Liver (tissue), 9 donors: ENCODE measurements around the gene TSPAN13. TPM values are rescaled to one million over a fixed set of nuclear protein-coding genes. Genes with fewer than 3 reads are reported as not detected.

Experiments
- DNase-seq: peaks from one replicate; pipeline ENCODE4 v3.0.0-alpha.2; 2017; ENCODE audit warnings: low spot score
- H3K27ac ChIP-seq, 2 donors: one replicate each; pipeline ENCODE4 v1.7.0; 2013; ENCODE audit warnings: inconsistent platforms in 2 of 2, low read length in 2 of 2, control low read depth in 1 of 2, low read depth in 1 of 2, mild to moderate bottlenecking in 1 of 2
- H3K27me3 ChIP-seq, 4 donors: one replicate each; pipeline versions ENCODE4 v1.6.1 to v1.7.0; 2013; ENCODE audit warnings: low read length in 3 of 4, inconsistent platforms in 1 of 4, mild to moderate bottlenecking in 1 of 4, moderate library complexity in 1 of 4; ENCODE audit not compliant: control insufficient read depth in 4 of 4, insufficient read depth in 4 of 4
- H3K36me3 ChIP-seq, 4 donors: one replicate each; pipeline versions ENCODE4 v1.6.1 to v1.7.0; 2013; ENCODE audit warnings: low read length in 3 of 4, mild to moderate bottlenecking in 3 of 4, low read depth in 1 of 4, moderate library complexity in 1 of 4; ENCODE audit not compliant: control insufficient read depth in 4 of 4, insufficient read depth in 3 of 4
- H3K4me1 ChIP-seq, 4 donors: one replicate each; pipeline versions ENCODE4 v1.6.1 to v1.7.0; 2013; ENCODE audit warnings: low read length in 3 of 4, mild to moderate bottlenecking in 3 of 4, moderate library complexity in 1 of 4; ENCODE audit not compliant: control insufficient read depth in 4 of 4, insufficient read depth in 4 of 4
- H3K4me3 ChIP-seq, 3 donors: one replicate each; pipeline versions ENCODE4 v1.6.1 to v1.7.0; 2013; ENCODE audit warnings: low read length in 3 of 3, control low read depth in 1 of 3, low read depth in 1 of 3, mild to moderate bottlenecking in 1 of 3
- H3K9ac ChIP-seq, 2 donors: one replicate each; pipeline ENCODE4 v1.7.0; 2013; ENCODE audit warnings: low read length in 2 of 2, mild to moderate bottlenecking in 2 of 2, moderate library complexity in 2 of 2, control low read depth in 1 of 2, low read depth in 1 of 2
- H3K9me3 ChIP-seq, 4 donors: one replicate each; pipeline versions ENCODE4 v1.6.1 to v1.7.0; 2013; ENCODE audit warnings: low read length in 3 of 4; ENCODE audit not compliant: control insufficient read depth in 4 of 4
- EGR1 ChIP-seq, 2 donors: IDR thresholded peaks; 2 replicates each; pipeline ENCODE4 v1.6.1; 2016 to 2018; ENCODE audit warnings: antibody characterized with exemption in 2 of 2, low read depth in 2 of 2
- FOXA1 ChIP-seq: IDR thresholded peaks from 2 replicates; pipeline ENCODE4 v1.6.1; 2016; ENCODE audit warnings: antibody characterized with exemption
- FOXA2 ChIP-seq: IDR thresholded peaks from 2 replicates; pipeline ENCODE4 v1.6.1; 2016; ENCODE audit warnings: antibody characterized with exemption
- GABPA ChIP-seq, 2 donors: IDR thresholded peaks in 1 of 2; conservative IDR thresholded peaks in 1 of 2; 2 replicates each; pipeline ENCODE4 v1.6.1; 2016; ENCODE audit warnings: antibody characterized with exemption in 2 of 2, mild to moderate bottlenecking in 1 of 2, moderate library complexity in 1 of 2
- HNF4A ChIP-seq, 2 donors: conservative IDR thresholded peaks; 2 replicates each; pipeline ENCODE4 v1.6.1; 2016; ENCODE audit warnings: antibody characterized with exemption in 2 of 2, mild to moderate bottlenecking in 2 of 2
- HNF4G ChIP-seq: IDR thresholded peaks from 2 replicates; pipeline ENCODE4 v1.6.1; 2016; ENCODE audit warnings: antibody characterized with exemption
- JUND ChIP-seq, 2 donors: IDR thresholded peaks; 2 replicates each; pipeline ENCODE4 v1.6.1; 2016; ENCODE audit warnings: antibody characterized with exemption in 2 of 2
- NR2F2 ChIP-seq: IDR thresholded peaks from 2 replicates; pipeline ENCODE4 v1.6.1; 2016; ENCODE audit warnings: antibody characterized with exemption
- RAD21 ChIP-seq, 2 donors: IDR thresholded peaks; 2 replicates each; pipeline ENCODE4 v1.6.1; 2016; ENCODE audit warnings: antibody characterized with exemption in 2 of 2, mild to moderate bottlenecking in 2 of 2
- RXRA ChIP-seq, 2 donors: IDR thresholded peaks; 2 replicates each; pipeline ENCODE4 v1.6.1; 2017 to 2018; ENCODE audit warnings: antibody characterized with exemption in 2 of 2, mild to moderate bottlenecking in 1 of 2
- SP1 ChIP-seq: IDR thresholded peaks from 2 replicates; pipeline ENCODE4 v1.6.1; 2018; ENCODE audit warnings: antibody characterized with exemption, mild to moderate bottlenecking
- TAF1 ChIP-seq: conservative IDR thresholded peaks from 2 replicates; pipeline ENCODE4 v1.6.1; 2016; ENCODE audit warnings: antibody characterized with exemption, mild to moderate bottlenecking
- YY1 ChIP-seq: IDR thresholded peaks from 2 replicates; pipeline ENCODE4 v1.6.1; 2016; ENCODE audit warnings: antibody characterized with exemption, mild to moderate bottlenecking
- WGBS: extraction: QIAGEN DNeasy Blood & Tissue Kit; methylation state at CpG from one replicate; pipeline ENCODE4 v1.1.7; 2013; 5-methylcytosine and 5-hydroxymethylcytosine counted together
- polyA plus RNA-seq, 2 donors: library from polyadenylated mRNA; stranded (reverse) in 1 of 2; unstranded in 1 of 2; fragments of 200-250 nt in 1 of 2; fragments of >200 nt in 1 of 2; fragmentation: Nextera tagmentation in 1 of 2; extraction: Ambion mirVana in 1 of 2; gene quantifications; one replicate each; pipeline versions ENCODE4 v1.2.1 to v1.2.3, GENCODE V29; 2013 to 2015
- total RNA-seq, 2 donors: library from RNA; depleted of rRNA; stranded (reverse); fragments of >200 nt; gene quantifications; one replicate each; pipeline ENCODE4 v1.2.3, GENCODE V29; 2014
- TF ChIP-seq, protein P1 (sequence below): IDR thresholded peaks from 2 replicates; pipeline ENCODE4 v1.6.1; 2016; ENCODE audit warnings: antibody characterized with exemption
- TF ChIP-seq, protein P2 (sequence below): fragments of 150-350 bp; IDR thresholded peaks from 2 replicates; pipeline ENCODE4 v1.5.1; 2017; ENCODE audit warnings: improper control_type of control experiment, low read depth, low read length; ENCODE audit not compliant: missing input control
- TF ChIP-seq, protein P3 (sequence below): IDR thresholded peaks from 2 replicates; pipeline ENCODE4 v1.6.1; 2016; ENCODE audit warnings: antibody characterized with exemption, mild to moderate bottlenecking
- TF ChIP-seq, protein P4 (sequence below): IDR thresholded peaks from 2 replicates; pipeline ENCODE4 v1.6.1; 2016; ENCODE audit warnings: antibody characterized with exemption
- TF ChIP-seq, protein P5 (sequence below): IDR thresholded peaks from 2 replicates; pipeline ENCODE4 v1.6.1; 2016; ENCODE audit warnings: antibody characterized with exemption
- donor health status: healthy.
- donor health status: healthy.
- donor health status: healthy.
- donor health status: healthy.
- donor health status: healthy.

Gene TSPAN13
- total and polyA plus RNA-seq, 4 donors, result 8.9 to 24.4 (median 15.8) TPM

DNA sequence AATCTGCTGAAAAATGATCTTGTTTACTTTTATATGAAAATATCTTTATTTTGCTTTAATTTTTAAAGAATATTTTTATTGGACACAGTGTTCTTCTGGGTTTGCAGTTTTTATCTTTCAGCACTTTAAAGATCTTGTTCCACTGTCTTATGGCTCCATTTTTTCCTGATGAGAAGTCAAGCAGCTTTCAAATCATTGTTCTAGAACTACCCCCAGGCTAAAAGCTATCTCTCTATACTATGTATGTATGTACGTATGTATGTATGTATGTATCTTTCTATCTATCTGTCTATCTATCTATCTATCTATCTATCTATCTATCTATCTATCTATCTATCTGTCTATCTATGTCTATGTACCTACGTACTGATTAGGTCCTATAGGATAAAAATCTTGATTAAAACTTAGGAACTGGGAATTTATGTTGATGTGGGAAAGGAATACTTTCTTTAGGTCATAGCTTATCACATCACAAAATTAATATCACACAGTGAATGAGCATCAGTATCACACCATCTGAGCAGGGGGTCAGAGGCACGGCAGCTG is 35.4 kb upstream of the TSPAN13 start:
- no peaks in the 10 kb centered on the region for H3K4me1 ChIP-seq
- no peak overlapping the region for H3K27ac ChIP-seq
- H3K36me3 ChIP-seq, result no peaks in the 10 kb centered on the region
- no peak for TF ChIP-seq HNF4G
- TF ChIP-seq NR2F2, result no peak
- TF ChIP-seq EGR1 (IDR thresholded peaks at IDR 0.05; ENCODE audit: low read depth in 2 of 2), result no peak
- TF ChIP-seq, protein P1, sequence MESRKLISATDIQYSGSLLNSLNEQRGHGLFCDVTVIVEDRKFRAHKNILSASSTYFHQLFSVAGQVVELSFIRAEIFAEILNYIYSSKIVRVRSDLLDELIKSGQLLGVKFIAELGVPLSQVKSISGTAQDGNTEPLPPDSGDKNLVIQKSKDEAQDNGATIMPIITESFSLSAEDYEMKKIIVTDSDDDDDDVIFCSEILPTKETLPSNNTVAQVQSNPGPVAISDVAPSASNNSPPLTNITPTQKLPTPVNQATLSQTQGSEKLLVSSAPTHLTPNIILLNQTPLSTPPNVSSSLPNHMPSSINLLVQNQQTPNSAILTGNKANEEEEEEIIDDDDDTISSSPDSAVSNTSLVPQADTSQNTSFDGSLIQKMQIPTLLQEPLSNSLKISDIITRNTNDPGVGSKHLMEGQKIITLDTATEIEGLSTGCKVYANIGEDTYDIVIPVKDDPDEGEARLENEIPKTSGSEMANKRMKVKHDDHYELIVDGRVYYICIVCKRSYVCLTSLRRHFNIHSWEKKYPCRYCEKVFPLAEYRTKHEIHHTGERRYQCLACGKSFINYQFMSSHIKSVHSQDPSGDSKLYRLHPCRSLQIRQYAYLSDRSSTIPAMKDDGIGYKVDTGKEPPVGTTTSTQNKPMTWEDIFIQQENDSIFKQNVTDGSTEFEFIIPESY, result no peak
- TF ChIP-seq SP1, result no peak
- TF ChIP-seq, protein P2, sequence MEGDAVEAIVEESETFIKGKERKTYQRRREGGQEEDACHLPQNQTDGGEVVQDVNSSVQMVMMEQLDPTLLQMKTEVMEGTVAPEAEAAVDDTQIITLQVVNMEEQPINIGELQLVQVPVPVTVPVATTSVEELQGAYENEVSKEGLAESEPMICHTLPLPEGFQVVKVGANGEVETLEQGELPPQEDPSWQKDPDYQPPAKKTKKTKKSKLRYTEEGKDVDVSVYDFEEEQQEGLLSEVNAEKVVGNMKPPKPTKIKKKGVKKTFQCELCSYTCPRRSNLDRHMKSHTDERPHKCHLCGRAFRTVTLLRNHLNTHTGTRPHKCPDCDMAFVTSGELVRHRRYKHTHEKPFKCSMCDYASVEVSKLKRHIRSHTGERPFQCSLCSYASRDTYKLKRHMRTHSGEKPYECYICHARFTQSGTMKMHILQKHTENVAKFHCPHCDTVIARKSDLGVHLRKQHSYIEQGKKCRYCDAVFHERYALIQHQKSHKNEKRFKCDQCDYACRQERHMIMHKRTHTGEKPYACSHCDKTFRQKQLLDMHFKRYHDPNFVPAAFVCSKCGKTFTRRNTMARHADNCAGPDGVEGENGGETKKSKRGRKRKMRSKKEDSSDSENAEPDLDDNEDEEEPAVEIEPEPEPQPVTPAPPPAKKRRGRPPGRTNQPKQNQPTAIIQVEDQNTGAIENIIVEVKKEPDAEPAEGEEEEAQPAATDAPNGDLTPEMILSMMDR, result no peak
- no peak for TF ChIP-seq JUND (IDR thresholded peaks at IDR 0.05)
- TF ChIP-seq RAD21 (IDR thresholded peaks at IDR 0.05), result no peak
- TF ChIP-seq, protein P3, sequence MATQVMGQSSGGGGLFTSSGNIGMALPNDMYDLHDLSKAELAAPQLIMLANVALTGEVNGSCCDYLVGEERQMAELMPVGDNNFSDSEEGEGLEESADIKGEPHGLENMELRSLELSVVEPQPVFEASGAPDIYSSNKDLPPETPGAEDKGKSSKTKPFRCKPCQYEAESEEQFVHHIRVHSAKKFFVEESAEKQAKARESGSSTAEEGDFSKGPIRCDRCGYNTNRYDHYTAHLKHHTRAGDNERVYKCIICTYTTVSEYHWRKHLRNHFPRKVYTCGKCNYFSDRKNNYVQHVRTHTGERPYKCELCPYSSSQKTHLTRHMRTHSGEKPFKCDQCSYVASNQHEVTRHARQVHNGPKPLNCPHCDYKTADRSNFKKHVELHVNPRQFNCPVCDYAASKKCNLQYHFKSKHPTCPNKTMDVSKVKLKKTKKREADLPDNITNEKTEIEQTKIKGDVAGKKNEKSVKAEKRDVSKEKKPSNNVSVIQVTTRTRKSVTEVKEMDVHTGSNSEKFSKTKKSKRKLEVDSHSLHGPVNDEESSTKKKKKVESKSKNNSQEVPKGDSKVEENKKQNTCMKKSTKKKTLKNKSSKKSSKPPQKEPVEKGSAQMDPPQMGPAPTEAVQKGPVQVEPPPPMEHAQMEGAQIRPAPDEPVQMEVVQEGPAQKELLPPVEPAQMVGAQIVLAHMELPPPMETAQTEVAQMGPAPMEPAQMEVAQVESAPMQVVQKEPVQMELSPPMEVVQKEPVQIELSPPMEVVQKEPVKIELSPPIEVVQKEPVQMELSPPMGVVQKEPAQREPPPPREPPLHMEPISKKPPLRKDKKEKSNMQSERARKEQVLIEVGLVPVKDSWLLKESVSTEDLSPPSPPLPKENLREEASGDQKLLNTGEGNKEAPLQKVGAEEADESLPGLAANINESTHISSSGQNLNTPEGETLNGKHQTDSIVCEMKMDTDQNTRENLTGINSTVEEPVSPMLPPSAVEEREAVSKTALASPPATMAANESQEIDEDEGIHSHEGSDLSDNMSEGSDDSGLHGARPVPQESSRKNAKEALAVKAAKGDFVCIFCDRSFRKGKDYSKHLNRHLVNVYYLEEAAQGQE, result no peak
- TF ChIP-seq, protein P4, sequence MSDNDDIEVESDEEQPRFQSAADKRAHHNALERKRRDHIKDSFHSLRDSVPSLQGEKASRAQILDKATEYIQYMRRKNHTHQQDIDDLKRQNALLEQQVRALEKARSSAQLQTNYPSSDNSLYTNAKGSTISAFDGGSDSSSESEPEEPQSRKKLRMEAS, result no peak
- TF ChIP-seq TAF1, result no peak
- no peak for TF ChIP-seq HNF4A (conservative IDR thresholded peaks at IDR 0.05)
- no peak for TF ChIP-seq RXRA (IDR thresholded peaks at IDR 0.05)
- TF ChIP-seq, protein P5, sequence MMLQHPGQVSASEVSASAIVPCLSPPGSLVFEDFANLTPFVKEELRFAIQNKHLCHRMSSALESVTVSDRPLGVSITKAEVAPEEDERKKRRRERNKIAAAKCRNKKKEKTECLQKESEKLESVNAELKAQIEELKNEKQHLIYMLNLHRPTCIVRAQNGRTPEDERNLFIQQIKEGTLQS, result no peak
- no peak for TF ChIP-seq YY1
- no peak for TF ChIP-seq GABPA (IDR thresholded peaks at IDR 0.05 in 1 of 2, conservative IDR thresholded peaks at IDR 0.05 in 1 of 2)
- TF ChIP-seq FOXA2, result no peak
- no peak for TF ChIP-seq FOXA1
- no peak for DNase-seq
- H3K4me3 ChIP-seq, result no peak overlapping the region
- no peak overlapping the region for H3K9ac ChIP-seq
- WGBS, result 95% methylated on average over 3 of the region's 3 CpGs
- no peaks in the 10 kb centered on the region for H3K27me3 ChIP-seq
- H3K9me3 ChIP-seq, result no peaks in the 10 kb centered on the region
